HEK293 (cell line): ENCODE results near the gene THRA.

Experiments used
- KLF16 ChIP-seq: fragments of 450-650 bp; formaldehyde crosslinking; IDR thresholded peaks from 2 replicates; pipeline ENCODE4 v1.5.1; 2017; ENCODE audit warnings: missing biosample characterization, missing genetic modification characterization
- PRDM1 ChIP-seq: fragments of 450-650 bp; formaldehyde crosslinking; IDR thresholded peaks from 2 replicates; pipeline ENCODE4; 2016; ENCODE audit warnings: missing biosample characterization, missing genetic modification characterization
- SCRT1 ChIP-seq: fragments of 450-650 bp; formaldehyde crosslinking; IDR thresholded peaks from 2 replicates; pipeline ENCODE4 v1.5.1; 2016; ENCODE audit warnings: missing biosample characterization, missing genetic modification characterization, borderline replicate concordance
- SP3 ChIP-seq: fragments of 450-650 bp; formaldehyde crosslinking; IDR thresholded peaks from 2 replicates; pipeline ENCODE4 v1.5.1; 2016; ENCODE audit warnings: missing biosample characterization, missing genetic modification characterization
- YY1 ChIP-seq: fragments of 450-650 bp; formaldehyde crosslinking; IDR thresholded peaks from 2 replicates; pipeline ENCODE4 v1.5.1; 2018; ENCODE audit warnings: missing biosample characterization, missing genetic modification characterization
- YY2 ChIP-seq: fragments of 450-650 bp; formaldehyde crosslinking; IDR thresholded peaks from 2 replicates; pipeline ENCODE4 v1.5.1; 2016; ENCODE audit warnings: missing biosample characterization, missing genetic modification characterization
- ZBTB20 ChIP-seq: fragments of 450-650 bp; formaldehyde crosslinking; IDR thresholded peaks from 2 replicates; pipeline ENCODE4 v1.5.1; 2016; ENCODE audit warnings: missing biosample characterization, missing genetic modification characterization
- ZBTB6 ChIP-seq: fragments of 450-650 bp; formaldehyde crosslinking; IDR thresholded peaks from 2 replicates; pipeline ENCODE4 v1.5.1; 2017; ENCODE audit warnings: missing biosample characterization, missing genetic modification characterization
- ZNF121 ChIP-seq: fragments of 450-650 bp; formaldehyde crosslinking; IDR thresholded peaks from 2 replicates; pipeline ENCODE4 v1.5.1; 2016; ENCODE audit warnings: missing biosample characterization, missing genetic modification characterization
- ZNF146 ChIP-seq: fragments of 450-650 bp; formaldehyde crosslinking; IDR thresholded peaks from 2 replicates; pipeline ENCODE4 v1.5.1; 2016; ENCODE audit warnings: missing biosample characterization, missing genetic modification characterization
- ZNF157 ChIP-seq: fragments of 450-650 bp; formaldehyde crosslinking; IDR thresholded peaks from 2 replicates; pipeline ENCODE4 v1.5.1; 2016; ENCODE audit warnings: missing biosample characterization, missing genetic modification characterization
- ZNF19 ChIP-seq: fragments of 450-650 bp; formaldehyde crosslinking; IDR thresholded peaks from 2 replicates; pipeline ENCODE4; 2016; ENCODE audit warnings: missing biosample characterization, missing genetic modification characterization, low read depth
- ZNF221 ChIP-seq: fragments of 450-650 bp; formaldehyde crosslinking; IDR thresholded peaks from 2 replicates; pipeline ENCODE4 v1.5.1; 2017; ENCODE audit warnings: missing biosample characterization, missing genetic modification characterization, borderline replicate concordance
- ZNF266 ChIP-seq: fragments of 450-650 bp; formaldehyde crosslinking; IDR thresholded peaks from 2 replicates; pipeline ENCODE4 v1.5.1; 2016; ENCODE audit warnings: missing biosample characterization, missing genetic modification characterization, low read depth
- ZNF280C ChIP-seq: fragments of 450-650 bp; formaldehyde crosslinking; IDR thresholded peaks from 2 replicates; pipeline ENCODE4 v1.5.1; 2016; ENCODE audit warnings: missing biosample characterization, missing genetic modification characterization
- ZNF302 ChIP-seq: fragments of 450-650 bp; formaldehyde crosslinking; IDR thresholded peaks from 2 replicates; pipeline ENCODE4 v1.5.1; 2016; ENCODE audit warnings: missing biosample characterization, missing genetic modification characterization, low read depth
- ZNF366 ChIP-seq: fragments of 450-650 bp; formaldehyde crosslinking; conservative IDR thresholded peaks from 2 replicates; pipeline ENCODE4 v1.5.1; 2016; ENCODE audit warnings: missing biosample characterization, missing genetic modification characterization
- ZNF391 ChIP-seq: fragments of 450-650 bp; formaldehyde crosslinking; IDR thresholded peaks from 2 replicates; pipeline ENCODE4 v1.5.1; 2016; ENCODE audit warnings: low read depth, missing biosample characterization, missing genetic modification characterization, borderline replicate concordance
- ZNF473 ChIP-seq: fragments of 450-650 bp; formaldehyde crosslinking; IDR thresholded peaks from 2 replicates; pipeline ENCODE4 v1.5.1; 2017; ENCODE audit warnings: missing biosample characterization, missing genetic modification characterization
- ZNF660 ChIP-seq: fragments of 450-650 bp; IDR thresholded peaks from 2 replicates; pipeline ENCODE4 v1.5.1; 2018; ENCODE audit warnings: missing biosample characterization, mild to moderate bottlenecking, missing genetic modification characterization
- ZNF791 ChIP-seq: fragments of 450-650 bp; formaldehyde crosslinking; IDR thresholded peaks from 2 replicates; pipeline ENCODE4 v1.5.1; 2016; ENCODE audit warnings: missing biosample characterization, missing genetic modification characterization
- ZNF837 ChIP-seq: fragments of 450-650 bp; formaldehyde crosslinking; IDR thresholded peaks from 2 replicates; pipeline ENCODE4 v1.5.1; 2016; ENCODE audit warnings: missing biosample characterization, missing genetic modification characterization
- ZNF843 ChIP-seq: fragments of 450-650 bp; formaldehyde crosslinking; IDR thresholded peaks from 2 replicates; pipeline ENCODE4 v1.5.1; 2016; ENCODE audit warnings: missing biosample characterization, missing genetic modification characterization
- ZSCAN4 ChIP-seq: fragments of 450-650 bp; formaldehyde crosslinking; IDR thresholded peaks from 2 replicates; pipeline ENCODE4 v1.5.1; 2017; ENCODE audit warnings: missing biosample characterization, missing genetic modification characterization
- TF ChIP-seq, protein P1 (sequence below): IDR thresholded peaks from 2 replicates; pipeline ENCODE4 v1.6.1; 2011; ENCODE audit warnings: mild to moderate bottlenecking, low read depth, low read length, borderline replicate concordance
- TF ChIP-seq, protein P2 (sequence below): fragments of 450-650 bp; formaldehyde crosslinking; IDR thresholded peaks from 2 replicates; pipeline ENCODE4 v1.5.0; 2017; ENCODE audit warnings: missing biosample characterization, missing genetic modification characterization, borderline replicate concordance

Gene THRA

DNA sequence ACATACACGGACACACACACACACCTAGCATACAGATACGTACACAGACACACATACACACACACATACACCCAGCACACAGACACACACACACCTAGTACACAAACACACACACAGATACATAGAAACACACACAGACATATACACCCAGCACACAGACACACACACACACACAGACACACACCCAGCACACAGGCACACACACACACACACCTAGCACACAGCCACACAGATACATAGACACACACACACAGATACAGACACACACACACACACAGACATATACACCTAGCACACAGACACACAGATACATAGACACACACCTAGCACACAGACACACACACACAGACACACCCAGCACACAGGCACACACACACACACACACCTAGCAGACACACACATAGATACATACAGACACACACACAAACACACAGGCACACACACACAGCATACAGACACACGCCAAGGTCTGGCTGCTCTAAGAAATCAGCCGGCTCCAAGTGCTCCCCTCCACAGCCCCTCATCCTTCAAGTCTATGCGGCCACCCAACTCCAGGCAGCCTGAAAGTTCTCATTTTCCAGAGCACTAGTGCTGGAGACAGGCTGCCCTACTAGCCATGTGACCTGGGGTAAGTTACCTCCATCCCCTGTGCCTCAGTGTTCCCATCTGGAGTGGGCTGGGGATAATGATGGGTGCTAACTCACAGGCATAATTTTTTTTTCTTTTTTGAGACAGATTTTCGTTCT lies 24.5 kb downstream of the THRA start (continued):
- peak; percentile 96 for TF ChIP-seq ZSCAN4 (tag by site-specific recombination)
- TF ChIP-seq ZNF146, result no peak
- TF ChIP-seq ZNF391 (tag by site-specific recombination), result no peak
- TF ChIP-seq ZNF266, result 0 out of 2 replicates have a peak, but pooled peaks have one; percentile 9
- TF ChIP-seq, protein P1, sequence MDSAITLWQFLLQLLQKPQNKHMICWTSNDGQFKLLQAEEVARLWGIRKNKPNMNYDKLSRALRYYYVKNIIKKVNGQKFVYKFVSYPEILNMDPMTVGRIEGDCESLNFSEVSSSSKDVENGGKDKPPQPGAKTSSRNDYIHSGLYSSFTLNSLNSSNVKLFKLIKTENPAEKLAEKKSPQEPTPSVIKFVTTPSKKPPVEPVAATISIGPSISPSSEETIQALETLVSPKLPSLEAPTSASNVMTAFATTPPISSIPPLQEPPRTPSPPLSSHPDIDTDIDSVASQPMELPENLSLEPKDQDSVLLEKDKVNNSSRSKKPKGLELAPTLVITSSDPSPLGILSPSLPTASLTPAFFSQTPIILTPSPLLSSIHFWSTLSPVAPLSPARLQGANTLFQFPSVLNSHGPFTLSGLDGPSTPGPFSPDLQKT, result no peak
- no peak for TF ChIP-seq ZNF660
- TF ChIP-seq ZNF280C (tag by site-specific recombination), result 0 out of 2 replicates have a peak, but pooled peaks have one; percentile 2
- TF ChIP-seq ZNF837 (tag by site-specific recombination), result no peak
- no peak for TF ChIP-seq ZNF302
- TF ChIP-seq YY2 (tag by site-specific recombination), result no peak
- no peak for TF ChIP-seq ZNF19 (tag by site-specific recombination)
- no peak for TF ChIP-seq PRDM1
- no peak for TF ChIP-seq SCRT1
- no peak for TF ChIP-seq ZNF791
- TF ChIP-seq ZNF843 (tag by site-specific recombination), result no peak
- no peak for TF ChIP-seq ZNF473 (tag by site-specific recombination)
- TF ChIP-seq ZNF221 (tag by site-specific recombination), result no peak
- no peak for TF ChIP-seq ZBTB6 (tag by site-specific recombination)
- TF ChIP-seq ZNF121 (tag by site-specific recombination), result no peak
- TF ChIP-seq SP3 (tag by site-specific recombination), result no peak
- TF ChIP-seq YY1 (tag by site-specific recombination), result no peak
- no peak for TF ChIP-seq KLF16
- TF ChIP-seq ZBTB20 (tag by site-specific recombination), result no peak
- TF ChIP-seq, protein P2, sequence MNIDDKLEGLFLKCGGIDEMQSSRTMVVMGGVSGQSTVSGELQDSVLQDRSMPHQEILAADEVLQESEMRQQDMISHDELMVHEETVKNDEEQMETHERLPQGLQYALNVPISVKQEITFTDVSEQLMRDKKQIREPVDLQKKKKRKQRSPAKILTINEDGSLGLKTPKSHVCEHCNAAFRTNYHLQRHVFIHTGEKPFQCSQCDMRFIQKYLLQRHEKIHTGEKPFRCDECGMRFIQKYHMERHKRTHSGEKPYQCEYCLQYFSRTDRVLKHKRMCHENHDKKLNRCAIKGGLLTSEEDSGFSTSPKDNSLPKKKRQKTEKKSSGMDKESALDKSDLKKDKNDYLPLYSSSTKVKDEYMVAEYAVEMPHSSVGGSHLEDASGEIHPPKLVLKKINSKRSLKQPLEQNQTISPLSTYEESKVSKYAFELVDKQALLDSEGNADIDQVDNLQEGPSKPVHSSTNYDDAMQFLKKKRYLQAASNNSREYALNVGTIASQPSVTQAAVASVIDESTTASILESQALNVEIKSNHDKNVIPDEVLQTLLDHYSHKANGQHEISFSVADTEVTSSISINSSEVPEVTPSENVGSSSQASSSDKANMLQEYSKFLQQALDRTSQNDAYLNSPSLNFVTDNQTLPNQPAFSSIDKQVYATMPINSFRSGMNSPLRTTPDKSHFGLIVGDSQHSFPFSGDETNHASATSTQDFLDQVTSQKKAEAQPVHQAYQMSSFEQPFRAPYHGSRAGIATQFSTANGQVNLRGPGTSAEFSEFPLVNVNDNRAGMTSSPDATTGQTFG (tag by site-specific recombination), result no peak; the same call in 1 of the 2 replicates
- no peak for TF ChIP-seq ZNF366 (tag by site-specific recombination)
- no peak for TF ChIP-seq ZNF157 (tag by site-specific recombination)
